Measurements from ENCODE around the gene FAM227B. TPM values are rescaled to one million over a fixed set of nuclear protein-coding genes. Genes with fewer than 3 reads are reported as not detected.

FAM227B gene
- total RNA-seq, 1 experiment from 2014 or later = 1.9 TPM

DNA sequence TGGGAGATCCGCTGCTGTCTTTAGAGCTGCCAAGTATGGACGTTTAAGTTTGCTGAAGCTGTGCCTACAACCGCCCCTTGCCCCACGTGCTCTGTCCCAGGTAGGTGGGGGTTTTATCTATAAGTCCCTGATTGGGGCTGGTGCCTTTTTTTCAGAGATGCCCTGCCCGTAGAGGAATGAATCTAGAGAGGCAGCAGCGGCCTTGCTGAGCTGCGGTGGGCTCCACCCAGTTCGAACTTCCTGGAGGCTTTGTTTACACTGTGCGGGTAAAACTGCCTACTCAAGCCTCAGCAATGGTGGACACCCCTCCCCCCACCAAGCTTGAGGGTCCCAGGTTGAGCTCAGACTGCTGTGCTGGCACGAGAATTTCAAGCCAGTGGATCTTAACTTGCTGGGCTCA is 281.0 kb downstream of the FAM227B start:
- no peak for DNase-seq
- BruUV-seq (replicated peaks) = no TSS peak
- Mint-ChIP-seq H3K36me3 (ENCODE audit: insufficient read depth, unreplicated experiment) (peaks cover 11% of the 10 kb centered on the region), H3K27me3 (ENCODE audit: unreplicated experiment) (no peaks in the 10 kb centered on the region), H3K9me3 (ENCODE audit: low read depth, unreplicated experiment) (peaks cover 7% of the 10 kb centered on the region), H3K4me1 (ENCODE audit: low read depth, unreplicated experiment) (no peaks in the 10 kb centered on the region), H3K4me3 (ENCODE audit: low read depth, unreplicated experiment) (no peak overlapping the region), H3K27ac (ENCODE audit: unreplicated experiment) (no peak overlapping the region)
- CTCF ChIA-PET = no interaction called here
- TF ChIP-seq, protein P1, sequence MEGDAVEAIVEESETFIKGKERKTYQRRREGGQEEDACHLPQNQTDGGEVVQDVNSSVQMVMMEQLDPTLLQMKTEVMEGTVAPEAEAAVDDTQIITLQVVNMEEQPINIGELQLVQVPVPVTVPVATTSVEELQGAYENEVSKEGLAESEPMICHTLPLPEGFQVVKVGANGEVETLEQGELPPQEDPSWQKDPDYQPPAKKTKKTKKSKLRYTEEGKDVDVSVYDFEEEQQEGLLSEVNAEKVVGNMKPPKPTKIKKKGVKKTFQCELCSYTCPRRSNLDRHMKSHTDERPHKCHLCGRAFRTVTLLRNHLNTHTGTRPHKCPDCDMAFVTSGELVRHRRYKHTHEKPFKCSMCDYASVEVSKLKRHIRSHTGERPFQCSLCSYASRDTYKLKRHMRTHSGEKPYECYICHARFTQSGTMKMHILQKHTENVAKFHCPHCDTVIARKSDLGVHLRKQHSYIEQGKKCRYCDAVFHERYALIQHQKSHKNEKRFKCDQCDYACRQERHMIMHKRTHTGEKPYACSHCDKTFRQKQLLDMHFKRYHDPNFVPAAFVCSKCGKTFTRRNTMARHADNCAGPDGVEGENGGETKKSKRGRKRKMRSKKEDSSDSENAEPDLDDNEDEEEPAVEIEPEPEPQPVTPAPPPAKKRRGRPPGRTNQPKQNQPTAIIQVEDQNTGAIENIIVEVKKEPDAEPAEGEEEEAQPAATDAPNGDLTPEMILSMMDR (IDR thresholded peaks at IDR 0.05; ENCODE audit: unreplicated experiment) = no peak
- intact Hi-C loops (cut with micrococcal nuclease; ENCODE audit: unreplicated experiment) = no loop called here

DNA sequence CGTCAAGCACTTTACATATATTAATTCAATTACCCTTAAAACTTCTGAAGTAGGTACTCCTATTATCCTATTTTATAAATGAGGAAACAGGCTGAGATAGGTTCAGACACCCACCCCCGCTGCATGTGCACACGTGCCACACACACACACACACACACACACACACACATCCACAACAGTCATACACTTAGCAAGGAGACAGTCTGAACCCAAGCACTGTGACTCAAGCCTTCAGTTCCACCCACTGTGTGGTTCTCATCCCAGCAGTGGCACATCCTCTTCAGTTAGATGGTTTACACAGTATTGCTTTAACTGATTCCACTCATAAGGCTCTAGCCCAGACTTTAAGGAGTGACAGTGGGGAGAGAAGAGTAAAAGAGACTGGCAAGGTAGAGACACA is 288.7 kb downstream of the FAM227B start:
- no TSS peak for BruUV-seq (replicated peaks)
- DNase-seq = no peak
- TF ChIP-seq, protein P1 (IDR thresholded peaks at IDR 0.05; ENCODE audit: unreplicated experiment) = no peak
- H3K27me3 Mint-ChIP-seq (ENCODE audit: unreplicated experiment) = no peaks in the 10 kb centered on the region
- peaks cover 5% of the 10 kb centered on the region for H3K36me3 Mint-ChIP-seq (ENCODE audit: insufficient read depth, unreplicated experiment)
- CTCF ChIA-PET = no interaction called here
- H3K4me1 Mint-ChIP-seq (ENCODE audit: low read depth, unreplicated experiment) = no peaks in the 10 kb centered on the region
- no peak overlapping the region for H3K4me3 Mint-ChIP-seq (ENCODE audit: low read depth, unreplicated experiment)
- no peak overlapping the region for H3K27ac Mint-ChIP-seq (ENCODE audit: unreplicated experiment)
- intact Hi-C loops (cut with micrococcal nuclease; ENCODE audit: unreplicated experiment) = no loop called here
- H3K9me3 Mint-ChIP-seq (ENCODE audit: low read depth, unreplicated experiment) = no peaks in the 10 kb centered on the region

DNA sequence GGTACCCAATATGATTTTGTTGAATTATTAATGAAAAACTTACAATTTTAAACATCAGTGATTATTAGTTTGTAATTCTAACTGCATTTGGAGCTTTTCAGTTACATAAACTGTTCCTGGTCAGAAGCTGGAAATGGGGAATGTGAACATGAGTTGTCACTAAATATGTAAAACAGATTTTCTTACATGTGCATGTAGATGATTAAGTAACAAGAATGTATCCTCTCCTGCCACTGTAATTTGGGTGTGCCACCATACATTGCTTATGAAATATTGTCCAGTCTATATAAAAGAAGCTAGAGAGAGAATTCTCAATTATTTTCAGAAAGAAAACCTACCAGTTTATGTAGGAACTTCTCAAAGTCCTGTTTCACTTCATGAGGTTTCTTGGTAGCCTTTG is 289.2 kb downstream of the FAM227B start:
- Mint-ChIP-seq H3K9me3 (ENCODE audit: low read depth, unreplicated experiment) (no peaks in the 10 kb centered on the region), H3K4me3 (ENCODE audit: low read depth, unreplicated experiment) (no peak overlapping the region), H3K4me1 (ENCODE audit: low read depth, unreplicated experiment) (no peaks in the 10 kb centered on the region), H3K27ac (ENCODE audit: unreplicated experiment) (no peak overlapping the region), H3K36me3 (ENCODE audit: insufficient read depth, unreplicated experiment) (peaks cover under 1% of the 10 kb centered on the region), H3K27me3 (ENCODE audit: unreplicated experiment) (no peaks in the 10 kb centered on the region)
- intact Hi-C loops (cut with micrococcal nuclease; ENCODE audit: unreplicated experiment) = no loop called here
- TF ChIP-seq, protein P1 (IDR thresholded peaks at IDR 0.05; ENCODE audit: unreplicated experiment) = no peak
- DNase-seq = no peak
- CTCF ChIA-PET = no interaction called here
- BruUV-seq (replicated peaks) = no TSS peak

DNA sequence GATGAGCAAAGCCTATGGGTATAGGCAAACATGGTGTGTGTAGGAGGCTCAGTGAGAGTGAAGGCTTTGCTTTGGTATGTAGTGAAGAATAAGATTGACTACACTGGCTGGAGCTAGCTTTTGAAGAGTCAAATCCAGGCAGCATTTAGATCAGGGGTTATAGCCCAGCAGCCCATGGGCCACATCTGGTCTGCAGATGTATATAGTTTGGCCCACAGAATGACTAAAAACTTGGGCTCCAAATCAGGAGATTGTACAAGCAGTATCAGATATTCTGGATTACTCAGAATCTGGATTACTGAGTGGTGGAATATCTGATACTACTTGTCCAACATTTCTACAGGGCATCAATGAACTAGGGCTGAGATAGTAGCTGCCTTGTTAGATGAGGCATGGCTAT is 290.5 kb downstream of the FAM227B start:
- CTCF ChIA-PET = no interaction called here
- TF ChIP-seq, protein P1 (IDR thresholded peaks at IDR 0.05; ENCODE audit: unreplicated experiment) = no peak
- Mint-ChIP-seq H3K27ac (ENCODE audit: unreplicated experiment) (no peak overlapping the region), H3K4me1 (ENCODE audit: low read depth, unreplicated experiment) (no peaks in the 10 kb centered on the region), H3K9me3 (ENCODE audit: low read depth, unreplicated experiment) (no peaks in the 10 kb centered on the region), H3K4me3 (ENCODE audit: low read depth, unreplicated experiment) (no peak overlapping the region), H3K27me3 (ENCODE audit: unreplicated experiment) (no peaks in the 10 kb centered on the region), H3K36me3 (ENCODE audit: insufficient read depth, unreplicated experiment) (no peaks in the 10 kb centered on the region)
- intact Hi-C loops (cut with micrococcal nuclease; ENCODE audit: unreplicated experiment) = no loop called here
- DNase-seq = no peak
- BruUV-seq (replicated peaks) = no TSS peak

All from Calu3 (cell line).